Measurements from ENCODE around the gene CCDC137.

The CCDC137 gene

DNA sequence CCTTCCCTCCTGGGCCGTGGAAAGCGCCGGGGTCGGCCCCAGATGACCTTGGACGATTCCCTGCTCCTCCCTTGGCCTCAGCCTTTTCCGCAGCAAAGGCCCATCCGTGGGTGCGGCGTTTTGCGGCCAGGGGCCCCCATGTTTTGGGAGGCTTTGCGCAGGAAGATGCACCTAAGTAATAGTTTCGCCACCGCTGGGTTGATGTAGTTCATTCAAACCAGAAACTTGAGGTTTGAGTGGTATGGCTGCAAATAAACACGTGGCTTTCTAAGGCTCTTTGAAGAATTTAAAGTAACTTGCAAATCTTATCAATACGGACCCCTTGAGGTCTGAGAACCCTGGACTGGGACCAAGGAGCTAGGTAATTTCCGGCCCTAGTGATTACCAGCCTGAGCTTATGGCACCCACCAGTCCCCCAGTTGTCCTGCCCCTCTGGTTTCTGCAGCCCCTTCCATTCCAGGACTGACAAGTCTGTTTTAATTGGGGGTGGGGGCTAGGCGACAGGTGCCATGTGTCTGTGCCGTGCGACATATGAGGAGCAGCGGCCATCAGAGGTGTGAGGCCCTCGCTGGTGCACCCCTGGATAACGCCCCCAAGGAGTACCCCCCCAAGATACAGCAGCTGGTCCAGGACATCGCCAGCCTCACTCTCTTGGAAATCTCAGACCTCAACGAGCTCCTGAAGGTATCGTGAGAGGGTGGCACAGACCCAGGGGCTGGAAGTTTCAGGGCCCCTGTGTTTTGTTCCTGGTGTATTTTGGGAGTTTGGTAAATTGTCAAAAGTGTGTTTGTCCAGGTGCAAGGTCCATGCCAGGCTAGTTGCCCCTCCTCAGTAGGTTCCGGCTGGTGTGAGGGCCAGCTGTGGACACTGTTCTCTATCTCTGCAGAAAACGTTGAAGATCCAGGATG is 37.5 kb downstream of the CCDC137 start:
- no peak for DNase-seq

DNA sequence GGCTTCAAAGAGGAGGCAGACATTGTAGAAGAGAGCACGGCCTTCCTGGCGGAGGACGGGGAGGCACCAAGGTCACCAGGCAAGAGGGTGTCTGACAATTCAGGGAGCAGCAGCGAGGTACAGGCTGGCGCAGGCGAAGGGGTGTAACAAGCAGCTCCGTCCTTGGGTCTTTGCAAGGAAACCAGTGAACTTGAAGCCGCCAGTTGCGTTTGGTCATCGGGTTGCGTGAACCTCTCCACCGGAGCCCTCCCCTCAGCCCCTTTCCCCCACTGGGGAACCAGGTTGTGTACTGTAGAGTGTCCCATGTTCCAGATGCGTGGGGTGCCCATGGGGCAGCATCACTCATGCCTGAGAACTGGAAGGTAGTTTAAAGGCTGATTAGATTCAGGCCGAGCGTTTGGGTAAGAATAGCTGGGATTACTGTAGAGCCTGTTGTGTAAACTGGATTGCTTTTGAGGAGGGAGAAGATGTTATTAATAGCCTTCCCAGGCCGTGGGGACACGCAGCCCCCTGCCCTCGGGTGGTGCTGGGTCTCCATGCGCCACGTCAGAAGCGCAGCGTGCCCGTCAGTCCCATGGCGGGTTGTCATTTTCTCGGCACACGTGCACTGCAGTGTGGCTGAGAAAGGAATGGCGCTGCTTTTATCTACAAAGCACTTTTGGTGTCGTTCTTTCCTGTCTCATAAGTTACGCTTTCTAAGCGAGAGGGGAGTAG is 39.1 kb downstream of the CCDC137 start:
- DNase-seq: no peak

DNA sequence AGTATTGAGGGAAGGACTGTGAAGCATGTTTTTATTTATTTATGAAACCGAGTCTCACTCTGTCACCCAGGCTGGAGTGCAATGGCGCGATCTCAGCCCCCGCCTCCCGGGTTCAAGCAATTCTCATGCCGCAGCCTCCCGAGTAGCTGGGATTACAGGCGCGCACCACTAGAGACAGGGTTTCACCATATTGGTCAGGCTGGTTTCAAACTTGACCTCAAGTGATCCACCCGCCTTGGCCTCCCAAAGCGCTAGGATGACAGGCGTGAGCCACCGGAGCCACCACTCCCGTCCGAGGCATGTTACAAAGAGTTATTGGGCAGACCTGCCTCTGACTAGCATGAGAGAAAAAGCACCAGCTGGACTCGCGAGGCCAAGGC is 39.7 kb downstream of the CCDC137 start:
- DNase-seq: no peak

DNA sequence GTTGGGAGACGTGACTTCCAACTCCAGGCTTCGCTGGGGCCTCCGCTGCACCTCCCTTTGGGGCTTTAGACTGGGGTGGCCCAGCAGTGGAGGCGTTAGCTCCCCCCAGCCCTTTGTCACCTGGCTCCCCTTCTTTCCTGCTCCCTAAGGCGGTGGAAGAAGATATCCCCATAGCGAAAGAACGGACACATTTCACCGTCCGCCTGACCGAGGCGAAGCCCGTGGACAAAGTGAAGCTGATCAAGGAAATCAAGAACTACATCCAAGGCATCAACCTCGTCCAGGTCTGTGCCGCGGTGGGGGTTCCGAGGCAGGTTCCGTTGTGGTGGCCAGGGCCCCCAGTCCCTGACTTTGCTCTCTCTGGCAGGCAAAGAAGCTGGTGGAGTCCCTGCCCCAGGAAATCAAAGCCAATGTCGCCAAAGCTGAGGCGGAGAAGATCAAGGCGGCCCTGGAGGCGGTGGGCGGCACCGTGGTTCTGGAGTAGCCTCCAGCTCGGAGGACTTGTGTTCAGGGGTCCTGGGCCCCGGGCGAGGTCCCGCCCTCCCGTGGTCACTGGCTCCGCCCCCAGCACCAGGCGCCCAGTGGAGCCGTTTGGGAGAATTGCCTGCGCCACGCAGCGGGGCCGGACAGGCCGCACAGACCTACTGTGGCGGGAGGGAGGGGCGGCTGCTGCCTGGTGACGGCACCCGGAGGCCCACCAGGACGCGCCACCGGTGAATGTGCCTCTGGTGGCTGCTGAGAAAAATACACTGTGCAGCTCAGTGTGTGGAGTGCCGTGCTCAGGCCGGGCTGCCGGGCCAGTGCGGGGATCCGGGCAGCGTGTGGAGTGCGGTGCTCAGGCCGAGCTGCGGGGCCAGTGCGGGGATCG is 40.5 kb downstream of the CCDC137 start:
- no peak for DNase-seq

DNA sequence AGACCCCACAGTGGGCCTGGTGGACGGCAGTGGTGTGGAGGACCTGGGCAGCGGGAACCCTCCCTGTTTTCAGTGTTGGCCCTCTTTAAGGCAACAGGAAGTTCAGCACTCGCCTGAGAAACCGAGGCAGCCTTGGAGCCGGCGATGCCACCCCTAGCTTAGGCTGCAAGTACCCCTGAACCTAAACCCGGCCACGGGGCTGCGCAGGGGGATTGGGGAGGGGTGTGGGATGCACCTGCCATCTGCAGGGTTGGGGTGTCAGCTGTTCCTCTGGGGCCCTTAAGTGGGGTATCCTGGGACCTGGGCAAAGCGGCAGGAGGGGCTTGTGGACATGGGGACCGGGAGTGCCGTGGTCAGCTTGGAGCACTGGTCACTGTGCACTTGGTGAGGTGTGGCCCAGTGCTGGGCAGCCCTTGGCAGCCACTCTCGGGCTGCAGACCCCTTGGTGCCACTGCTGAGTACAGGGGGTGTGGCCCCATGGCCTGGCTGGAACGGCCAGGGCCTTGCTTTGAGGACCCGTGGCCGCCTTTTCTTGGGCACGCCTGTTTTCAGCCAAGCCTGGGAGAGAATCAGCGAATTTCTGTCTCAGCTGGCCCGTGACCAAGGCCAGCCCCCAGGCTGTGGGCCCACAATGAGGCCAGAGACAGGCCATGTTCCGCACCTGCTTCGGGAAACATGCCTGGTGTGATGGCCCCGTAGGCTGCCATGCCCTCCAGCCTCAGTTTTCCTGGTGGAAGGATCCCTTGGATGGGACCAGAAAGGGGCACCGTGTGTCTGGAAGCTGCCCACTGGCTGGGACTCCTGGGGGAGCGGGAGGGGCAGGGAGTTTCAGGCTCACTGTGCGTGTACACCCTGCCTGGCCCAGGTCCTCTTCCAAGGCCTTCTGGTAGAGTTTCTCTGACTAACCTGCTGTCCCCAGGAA is 41.4 kb downstream of the CCDC137 start:
- DNase-seq: no peak

DNA sequence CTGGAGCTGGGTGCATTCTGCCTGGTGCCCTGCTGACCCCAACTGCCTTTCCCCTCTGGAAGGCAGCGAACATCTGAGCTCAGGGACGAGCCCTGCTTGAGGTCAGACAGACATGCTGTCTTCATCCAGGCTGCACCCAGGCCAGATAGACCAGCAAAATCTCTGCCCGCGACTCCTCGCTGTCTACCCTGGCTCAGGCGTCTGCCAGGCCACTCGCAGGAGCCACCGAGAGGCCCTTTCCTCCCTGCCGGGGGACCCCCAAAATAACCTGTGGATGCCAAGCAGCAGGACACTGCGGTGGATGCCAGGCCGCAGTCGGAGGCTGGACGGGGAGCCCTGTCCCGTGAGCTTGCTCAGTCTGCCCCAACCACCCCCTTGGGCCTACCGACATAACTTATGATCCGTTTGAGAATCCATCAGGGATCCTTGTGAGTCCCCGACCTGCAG is 42.2 kb downstream of the CCDC137 start:
- DNase-seq: no peak

DNA sequence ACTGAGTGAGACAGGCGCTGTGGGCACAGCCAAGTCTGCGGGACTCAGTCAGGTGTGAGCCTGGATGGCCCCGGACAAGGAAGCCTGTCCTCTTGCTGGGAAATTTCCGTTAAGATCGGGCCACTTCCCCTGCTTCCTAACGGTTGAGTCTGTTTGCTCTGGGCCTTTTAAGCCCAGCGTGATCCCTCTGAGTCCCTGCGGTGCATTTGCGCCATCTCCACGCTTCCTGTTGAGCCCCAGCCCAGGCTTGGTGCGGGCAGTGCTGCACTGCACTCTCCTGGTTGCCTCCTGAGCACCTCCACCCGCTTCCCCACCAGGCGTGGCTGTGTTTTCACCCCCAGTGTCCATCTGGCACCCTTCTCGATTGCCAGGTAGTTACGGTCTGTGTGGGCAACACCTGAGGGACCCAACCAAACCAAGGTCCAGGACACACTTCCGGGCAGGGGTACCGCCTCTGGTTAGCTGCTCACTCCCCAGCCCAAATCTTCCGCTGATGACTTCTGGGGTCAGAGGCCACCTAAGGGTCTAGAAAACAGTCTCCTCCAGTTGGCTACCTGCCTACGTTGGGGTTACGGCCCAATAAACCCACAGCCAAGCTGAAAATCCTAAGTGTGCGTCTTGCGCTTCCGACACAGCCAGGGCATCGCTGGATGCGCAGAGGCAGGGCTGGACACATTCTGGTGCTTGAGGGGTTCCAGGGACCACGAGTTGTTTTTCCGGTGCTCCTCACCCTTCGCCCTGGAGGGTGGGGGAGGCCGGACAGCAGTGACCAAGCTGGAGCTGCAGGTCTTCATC is 44.2 kb downstream of the CCDC137 start:
- DNase-seq: no peak

DNA sequence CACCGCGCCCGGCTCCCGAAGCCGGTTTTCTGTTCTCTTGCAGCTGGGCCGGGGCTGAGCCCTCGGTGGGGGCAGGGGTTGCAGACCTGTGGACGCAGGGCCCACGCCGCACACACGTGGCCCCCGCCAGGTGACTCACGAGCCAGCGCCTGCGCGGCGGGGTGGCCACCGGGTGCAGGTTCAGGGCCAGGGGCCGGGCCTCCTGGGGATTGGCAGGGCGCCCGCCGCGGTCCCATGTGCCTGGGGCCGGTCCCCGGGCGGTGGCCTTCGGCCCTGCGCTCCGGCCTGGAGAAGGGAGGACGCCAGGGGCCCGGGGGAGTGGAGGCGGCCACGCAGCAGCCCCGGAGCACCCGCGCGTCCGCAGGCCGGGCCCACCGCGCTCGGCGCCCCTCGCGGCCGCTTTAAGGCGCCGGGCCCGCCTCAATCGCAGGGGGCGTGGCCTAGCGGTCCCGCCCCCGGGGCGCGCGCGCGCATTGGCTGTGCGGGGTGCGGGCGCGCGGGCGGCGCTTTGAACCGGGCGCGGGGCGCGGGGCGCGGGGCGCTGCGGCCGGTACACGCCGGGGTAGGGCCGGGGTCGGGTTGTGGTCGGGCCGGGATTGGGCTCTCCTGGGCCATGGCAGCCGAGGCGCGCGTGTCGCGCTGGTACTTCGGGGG is 45.4 kb downstream of the CCDC137 start, which contains the start of gene SLC25A10:
TSS of gene SLC25A10 (plus strand) at position 471 of the 654 bp plus-strand sequence. CDS start at position 614, 143 bp downstream.
- DNase-seq: peak; percentile 56

DNA sequence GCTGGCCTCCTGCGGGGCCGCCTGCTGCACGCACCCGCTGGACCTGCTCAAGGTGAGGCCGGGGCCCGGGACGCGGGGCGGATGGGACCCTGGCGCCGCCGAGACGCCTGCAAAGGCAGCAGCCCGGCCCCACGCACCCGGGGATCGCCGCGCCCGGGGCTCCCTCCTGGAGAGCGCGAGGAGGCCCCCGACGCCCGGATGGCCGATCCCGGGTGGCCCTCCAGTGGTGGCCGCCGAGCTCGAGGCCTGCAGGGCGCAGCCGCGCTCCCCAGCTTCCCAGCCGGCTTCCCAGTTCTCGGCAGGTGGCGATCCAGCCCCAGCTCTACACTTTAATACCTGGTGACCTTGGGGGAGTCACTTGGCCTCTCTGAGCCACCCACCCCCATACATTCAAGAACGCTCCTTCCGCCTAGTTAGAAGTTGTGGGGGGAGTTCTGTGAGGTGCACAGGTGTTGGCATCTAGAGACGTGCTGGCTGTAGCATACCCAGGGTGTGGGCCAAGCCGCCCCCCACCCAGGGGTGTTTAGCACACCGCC is 46.0 kb downstream of the CCDC137 start:
- no peak for DNase-seq

DNA sequence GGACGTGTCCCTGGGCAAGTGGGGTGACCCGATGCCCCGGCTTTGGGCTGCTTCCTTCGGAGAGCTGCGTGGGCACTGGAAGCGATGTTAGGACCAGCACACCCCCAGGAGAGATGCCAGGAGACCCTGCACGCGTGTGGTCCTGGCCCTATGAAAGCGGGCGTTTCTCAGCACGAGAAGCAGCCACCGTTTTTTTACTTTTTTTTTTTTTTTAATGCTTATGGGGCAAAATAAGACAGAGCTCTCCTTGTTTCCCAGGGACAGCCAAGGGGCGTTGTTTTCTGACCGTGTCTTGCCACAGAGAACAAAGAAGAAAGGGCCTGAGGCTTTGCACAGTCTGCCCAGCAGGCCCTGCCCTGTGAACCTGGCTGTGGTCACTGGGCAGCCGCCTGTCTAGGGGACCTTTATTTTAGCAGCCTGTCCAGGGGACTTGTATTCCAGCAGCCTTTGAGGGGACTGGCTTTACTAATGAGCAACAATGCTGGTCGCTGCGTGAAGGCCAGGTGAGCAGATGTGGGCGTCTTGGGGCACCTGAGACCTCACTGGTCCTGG is 46.5 kb downstream of the CCDC137 start:
- DNase-seq: no peak

DNA sequence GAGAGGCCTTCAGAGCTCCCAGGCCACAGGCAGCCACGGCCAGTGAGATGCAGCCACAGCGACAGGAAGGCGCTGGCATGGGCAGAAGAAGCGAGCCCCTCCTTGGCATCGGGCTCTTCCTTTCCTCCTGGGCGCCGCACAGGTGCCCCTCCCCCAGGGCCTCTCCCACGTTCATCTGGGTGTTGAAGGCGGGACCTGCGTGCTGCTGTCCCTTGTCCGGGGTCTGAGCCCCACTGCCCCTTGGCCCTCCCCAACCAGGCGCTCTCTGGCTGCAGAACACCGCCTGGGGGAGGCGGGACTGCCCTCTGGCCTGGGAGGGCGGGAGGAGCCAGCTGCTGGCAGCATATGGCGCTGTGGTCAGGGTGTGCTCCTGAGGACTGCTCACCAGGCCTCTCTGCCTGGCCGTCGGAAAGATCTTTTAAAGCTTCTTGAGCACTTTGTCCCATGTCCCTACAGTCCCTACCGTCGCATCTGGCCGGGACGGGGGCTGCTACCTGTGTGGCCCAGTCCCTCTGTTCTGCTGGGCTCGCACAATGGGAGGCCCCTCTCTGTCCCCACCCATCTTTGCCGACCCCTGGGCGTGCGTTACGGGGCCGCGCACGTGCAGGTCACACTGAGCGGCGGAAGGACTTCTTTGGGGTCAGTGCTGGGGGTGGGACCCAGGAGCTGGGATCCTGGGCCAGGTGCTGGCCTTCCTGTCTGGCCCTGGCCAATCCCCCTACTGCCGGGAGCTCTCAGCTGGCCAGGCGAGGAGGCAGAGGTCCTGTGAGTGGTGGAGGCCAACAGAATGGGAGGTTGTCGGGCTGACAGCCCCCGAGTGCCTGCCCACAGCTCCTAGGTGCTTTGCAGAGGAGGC is 47.2 kb downstream of the CCDC137 start:
- no peak for DNase-seq

DNA sequence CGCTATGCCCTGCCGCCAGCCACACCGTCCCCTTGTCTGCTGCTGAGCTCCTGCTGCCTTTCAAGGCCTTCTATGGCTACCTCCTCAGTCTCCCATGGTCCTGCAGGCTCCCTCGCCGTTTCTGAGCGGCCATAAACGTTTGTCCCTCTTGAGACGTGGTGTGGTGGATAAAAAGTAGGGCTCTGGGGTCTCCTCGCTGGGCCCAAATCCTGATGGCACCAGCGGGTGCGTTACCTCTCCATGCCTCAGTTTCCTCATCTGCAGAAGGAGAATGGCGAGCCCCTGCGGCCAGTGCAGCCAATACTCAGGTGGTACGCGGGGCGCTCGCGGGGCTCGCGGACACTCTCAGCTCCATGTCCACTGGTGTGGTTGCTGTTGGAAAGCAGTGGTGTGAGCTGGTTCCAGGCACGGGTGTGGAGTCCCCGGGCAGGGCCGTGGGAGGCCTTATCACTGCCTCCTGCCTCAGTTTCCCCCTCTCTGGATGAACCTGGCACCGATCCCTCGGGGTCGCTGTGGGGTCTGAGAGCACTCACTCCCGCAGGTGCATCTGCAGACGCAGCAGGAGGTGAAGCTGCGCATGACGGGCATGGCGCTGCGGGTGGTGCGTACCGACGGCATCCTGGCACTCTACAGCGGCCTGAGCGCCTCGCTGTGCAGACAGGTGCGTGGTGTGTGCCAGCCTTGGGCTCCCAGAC is 48.0 kb downstream of the CCDC137 start:
- DNase-seq: no peak

DNA sequence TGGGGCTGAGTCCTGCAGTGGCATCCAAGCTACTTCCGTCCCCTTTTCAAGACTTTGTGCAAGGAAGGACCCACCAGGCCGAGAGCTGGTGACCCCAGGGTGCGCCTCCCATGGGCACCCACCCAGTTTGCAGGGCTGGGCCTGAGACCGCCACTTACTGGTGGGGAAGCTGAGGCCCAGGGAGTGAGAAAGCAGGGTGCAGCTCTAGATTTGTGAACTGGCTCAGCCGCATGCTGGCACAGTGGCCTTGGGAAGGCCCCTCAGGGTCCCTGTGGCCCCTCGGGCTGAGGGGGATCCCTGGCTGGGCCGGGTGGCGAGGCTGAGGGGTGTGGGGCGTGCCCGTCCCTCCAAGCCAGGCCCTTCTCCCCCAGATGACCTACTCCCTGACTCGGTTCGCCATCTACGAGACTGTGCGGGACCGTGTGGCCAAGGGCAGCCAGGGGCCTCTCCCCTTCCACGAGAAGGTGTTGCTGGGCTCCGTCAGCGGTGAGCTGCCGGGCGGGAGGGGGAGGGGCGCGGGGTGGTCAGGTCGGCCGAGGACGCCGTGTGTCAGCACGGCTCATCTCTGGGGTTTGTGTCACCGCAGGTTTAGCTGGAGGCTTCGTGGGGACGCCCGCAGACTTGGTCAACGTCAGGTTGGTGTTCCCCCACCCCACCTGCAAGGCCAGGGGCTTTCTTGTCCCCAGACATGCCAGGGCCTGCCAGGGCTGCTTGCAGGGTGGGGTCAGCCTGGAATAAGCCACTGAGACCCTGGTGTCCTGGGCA is 48.8 kb downstream of the CCDC137 start:
- no peak for DNase-seq

DNA sequence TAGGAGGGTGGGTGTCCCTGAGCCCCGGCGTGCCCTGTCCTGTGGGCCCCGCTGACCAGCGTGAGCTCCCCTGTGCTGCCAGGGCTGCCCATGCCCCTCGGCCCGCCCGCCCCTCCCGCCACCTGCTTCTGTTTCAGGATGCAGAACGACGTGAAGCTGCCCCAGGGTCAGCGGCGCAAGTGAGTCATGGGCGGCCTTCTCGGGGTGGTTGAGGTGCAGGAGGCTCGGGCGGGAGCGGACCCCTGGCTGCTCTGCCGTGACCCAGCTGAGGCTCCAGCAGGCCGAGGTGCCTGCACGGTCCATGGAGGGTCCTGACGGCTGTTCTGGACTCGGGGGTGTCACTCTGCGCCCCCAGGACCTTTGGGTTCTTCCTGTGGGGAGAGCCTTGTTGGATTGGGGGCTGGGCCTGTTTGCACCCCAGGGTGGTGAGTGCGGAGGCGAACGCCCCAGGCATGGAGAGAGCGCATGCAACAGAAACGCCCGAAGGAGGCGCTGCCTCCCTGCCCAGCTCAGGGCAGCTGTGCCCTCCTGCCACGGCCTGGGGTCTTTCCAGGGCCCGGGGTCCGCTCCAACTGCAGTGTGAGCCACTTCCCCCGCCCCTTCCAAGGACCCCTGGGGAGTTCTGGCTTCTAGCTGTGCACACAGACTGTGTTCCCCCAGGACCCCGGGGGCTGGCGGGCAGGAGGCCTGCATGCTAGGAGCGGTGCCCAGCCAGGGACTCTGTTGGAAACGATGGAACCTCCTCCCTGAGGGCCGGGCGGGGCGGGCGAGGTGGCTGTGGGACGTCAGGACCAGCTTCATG is 49.5 kb downstream of the CCDC137 start:
- DNase-seq: no peak

DNA sequence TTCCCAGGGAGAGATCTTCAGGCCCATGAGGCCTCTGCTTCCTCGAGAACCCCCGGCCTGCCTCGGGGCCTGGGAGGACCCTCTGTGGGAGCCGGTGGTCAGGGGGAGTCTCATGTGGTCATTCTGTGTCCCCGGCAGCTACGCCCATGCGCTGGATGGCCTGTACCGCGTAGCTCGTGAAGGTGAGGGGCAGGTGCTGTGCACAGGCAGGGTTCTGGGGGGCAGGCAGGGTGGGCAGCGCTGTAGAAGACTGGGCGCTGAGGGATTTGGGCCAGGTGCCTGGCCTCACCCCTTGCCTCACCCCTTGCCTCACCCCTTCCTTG is 50.1 kb downstream of the CCDC137 start:
- DNase-seq: no peak

DNA sequence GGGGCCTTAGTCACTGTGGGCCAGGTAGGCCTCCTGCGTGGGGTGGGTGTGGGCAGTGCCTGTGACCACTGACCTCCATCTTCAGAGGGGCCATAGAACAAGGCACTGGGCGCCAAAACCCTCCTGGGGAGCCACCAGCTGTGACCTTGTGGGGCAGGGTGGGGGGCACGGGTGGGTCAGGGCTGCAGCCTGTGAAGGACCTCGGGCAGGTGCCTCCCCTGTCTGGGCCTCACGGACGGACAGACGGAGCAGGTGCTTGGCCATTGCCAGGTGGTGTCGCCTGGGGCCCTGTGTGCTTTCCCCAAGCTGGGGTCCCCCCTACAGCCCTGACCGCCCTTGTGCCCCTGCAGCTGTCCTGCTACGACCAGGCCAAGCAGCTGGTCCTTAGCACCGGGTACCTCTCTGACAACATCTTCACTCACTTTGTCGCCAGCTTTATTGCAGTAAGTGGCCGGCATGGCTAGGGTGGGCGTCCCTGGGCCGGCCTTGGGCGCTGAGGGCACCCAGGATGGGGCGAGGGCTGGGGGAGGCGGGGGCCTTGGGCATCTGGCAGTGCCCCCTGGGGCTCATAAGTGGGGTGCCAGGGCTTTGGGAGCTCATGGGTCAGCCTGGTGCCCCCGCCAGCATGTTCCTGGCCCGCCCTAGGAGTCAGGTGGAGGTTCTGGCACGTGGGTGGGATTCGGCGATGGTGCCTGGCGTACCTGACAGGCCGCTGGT is 50.7 kb downstream of the CCDC137 start:
- no peak for DNase-seq
